LNCAP (cell line): ENCODE measurements around the gene ADRB2.

Experiments used
- TF ChIP-seq, protein P1 (sequence below): fragments of 450-650 bp; IDR thresholded peaks from 2 replicates; pipeline ENCODE4 v1.5.1; 2017; ENCODE audit warnings: mild to moderate bottlenecking

ADRB2 gene

DNA sequence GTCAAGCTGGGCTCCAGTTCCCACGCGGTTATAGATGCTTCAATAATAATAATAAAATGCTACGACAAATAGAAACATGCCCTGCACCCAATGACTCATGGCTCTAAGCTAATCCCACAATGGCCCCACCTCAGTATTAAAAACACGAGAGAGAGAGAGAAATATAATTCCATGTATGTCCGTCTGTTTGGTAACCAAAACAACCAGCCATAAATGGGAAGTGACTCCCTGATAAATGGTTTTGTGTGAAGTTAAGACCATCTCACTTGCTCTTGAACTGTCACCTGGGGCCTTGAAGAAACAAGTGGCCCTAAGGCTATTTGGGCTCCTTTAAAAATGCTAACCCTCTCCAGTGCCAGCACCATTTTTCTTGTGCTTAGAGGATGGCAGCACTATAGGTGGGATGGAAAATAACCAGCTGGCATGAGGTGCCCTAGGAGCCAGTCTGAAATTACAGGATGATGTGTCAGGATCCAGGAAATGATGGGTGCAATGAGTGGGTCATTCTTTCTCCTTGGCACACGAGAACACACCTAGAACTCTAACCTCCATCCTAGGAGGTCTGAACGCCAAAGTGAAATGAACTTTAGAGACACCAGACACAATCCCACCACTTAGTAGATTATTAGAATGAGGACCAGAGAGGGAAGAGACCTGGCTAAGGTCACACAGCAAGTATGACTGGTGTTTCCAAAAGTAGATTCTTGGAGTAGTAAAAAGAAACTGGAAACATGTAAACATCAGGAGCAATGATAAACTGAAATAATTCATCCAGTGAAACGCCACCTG is 35.7 kb upstream of the ADRB2 start:
- TF ChIP-seq, protein P1, sequence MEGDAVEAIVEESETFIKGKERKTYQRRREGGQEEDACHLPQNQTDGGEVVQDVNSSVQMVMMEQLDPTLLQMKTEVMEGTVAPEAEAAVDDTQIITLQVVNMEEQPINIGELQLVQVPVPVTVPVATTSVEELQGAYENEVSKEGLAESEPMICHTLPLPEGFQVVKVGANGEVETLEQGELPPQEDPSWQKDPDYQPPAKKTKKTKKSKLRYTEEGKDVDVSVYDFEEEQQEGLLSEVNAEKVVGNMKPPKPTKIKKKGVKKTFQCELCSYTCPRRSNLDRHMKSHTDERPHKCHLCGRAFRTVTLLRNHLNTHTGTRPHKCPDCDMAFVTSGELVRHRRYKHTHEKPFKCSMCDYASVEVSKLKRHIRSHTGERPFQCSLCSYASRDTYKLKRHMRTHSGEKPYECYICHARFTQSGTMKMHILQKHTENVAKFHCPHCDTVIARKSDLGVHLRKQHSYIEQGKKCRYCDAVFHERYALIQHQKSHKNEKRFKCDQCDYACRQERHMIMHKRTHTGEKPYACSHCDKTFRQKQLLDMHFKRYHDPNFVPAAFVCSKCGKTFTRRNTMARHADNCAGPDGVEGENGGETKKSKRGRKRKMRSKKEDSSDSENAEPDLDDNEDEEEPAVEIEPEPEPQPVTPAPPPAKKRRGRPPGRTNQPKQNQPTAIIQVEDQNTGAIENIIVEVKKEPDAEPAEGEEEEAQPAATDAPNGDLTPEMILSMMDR = no peak

DNA sequence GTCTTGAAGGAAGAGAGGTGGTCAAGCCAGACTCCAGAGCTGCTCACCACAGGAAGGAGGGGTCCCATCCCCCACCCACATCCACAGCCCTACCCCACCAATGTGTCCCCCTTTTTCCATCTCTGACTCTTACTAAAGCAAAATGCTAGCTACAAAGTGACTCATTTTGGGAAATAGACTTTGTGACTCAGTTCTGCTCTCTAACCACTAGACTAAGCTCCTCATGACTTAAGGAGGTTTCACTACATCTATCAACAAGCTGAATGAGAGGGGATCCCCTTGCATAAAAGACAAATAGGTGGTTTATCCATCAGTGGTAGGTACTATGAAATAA is 35.1 kb upstream of the ADRB2 start:
- TF ChIP-seq, protein P1 = no peak

DNA sequence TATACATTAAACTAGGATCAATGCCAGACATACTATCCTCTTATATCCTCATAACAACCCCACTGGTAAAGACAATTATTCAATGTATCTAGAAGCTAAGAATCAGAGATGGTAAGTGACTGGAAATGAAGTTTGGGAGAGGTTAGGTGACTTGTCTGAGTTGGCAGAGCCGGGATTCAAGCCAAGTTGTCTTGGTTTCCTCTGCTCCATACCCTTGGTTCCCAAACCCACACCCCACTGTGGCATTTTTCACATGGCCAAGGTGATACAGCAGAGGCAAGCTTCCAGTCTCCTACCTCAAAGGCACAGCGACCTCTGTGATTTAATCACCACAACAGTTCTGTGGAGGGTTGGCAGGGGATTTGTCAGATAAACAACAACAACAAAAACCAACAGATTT is 34.7 kb upstream of the ADRB2 start:
- TF ChIP-seq, protein P1 = no peak

DNA sequence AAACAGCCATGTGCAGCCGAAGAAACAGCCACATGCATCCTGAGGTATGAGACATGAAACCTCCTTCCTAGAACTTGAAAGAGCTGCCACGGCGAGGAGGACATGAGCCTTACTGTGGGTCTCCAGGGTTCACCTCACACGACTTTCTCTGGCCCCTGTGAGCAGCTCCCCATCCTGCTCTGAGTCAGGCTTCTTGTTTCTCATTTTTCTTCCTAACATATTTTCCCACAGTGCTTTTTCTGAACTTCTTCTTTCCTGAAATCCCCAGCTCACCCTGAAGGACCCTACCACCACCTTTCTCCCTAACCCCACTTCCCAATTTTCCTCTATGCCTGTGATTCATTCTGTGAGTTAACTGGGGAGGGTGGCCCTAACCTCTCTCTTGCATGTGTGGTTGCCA is 33.7 kb upstream of the ADRB2 start:
- TF ChIP-seq, protein P1 = no peak

DNA sequence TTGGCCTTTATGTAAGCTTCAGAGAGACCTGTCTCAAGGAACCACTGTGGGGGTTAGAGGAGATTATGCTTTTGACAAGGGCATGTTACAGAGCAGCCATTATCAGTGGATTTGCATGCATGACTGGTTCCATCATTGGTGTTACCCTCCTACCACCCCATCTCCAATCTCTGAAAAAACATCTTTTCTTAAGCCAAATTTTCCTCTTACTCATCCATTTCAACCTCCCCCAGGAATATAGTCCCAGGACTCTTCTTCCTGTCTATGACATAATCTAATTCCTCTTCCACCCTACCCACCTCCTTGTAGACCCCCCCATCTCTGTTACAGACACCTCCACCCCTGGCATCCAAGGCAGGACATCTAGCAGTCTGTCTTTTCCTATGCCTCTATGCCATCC is 33.1 kb upstream of the ADRB2 start:
- TF ChIP-seq, protein P1 = no peak

DNA sequence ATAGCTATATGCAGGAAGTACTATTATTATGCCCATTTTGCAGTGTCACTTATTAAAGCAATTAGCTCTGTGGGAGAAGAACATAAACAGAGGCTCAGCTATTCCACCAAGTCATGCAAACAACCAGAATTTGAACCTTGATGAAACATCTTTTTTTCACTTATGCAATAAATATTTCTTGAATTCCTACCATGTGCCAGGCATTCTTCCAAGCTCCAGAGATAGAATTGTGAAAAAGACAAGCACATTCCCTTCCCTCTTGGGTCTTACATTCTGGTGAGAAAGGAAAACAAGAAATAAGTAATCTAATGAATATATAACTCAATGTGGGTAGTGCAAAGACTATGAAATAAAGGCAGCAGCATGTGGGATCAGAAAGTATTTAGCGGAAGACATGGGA is 32.1 kb upstream of the ADRB2 start:
- TF ChIP-seq, protein P1 = no peak

DNA sequence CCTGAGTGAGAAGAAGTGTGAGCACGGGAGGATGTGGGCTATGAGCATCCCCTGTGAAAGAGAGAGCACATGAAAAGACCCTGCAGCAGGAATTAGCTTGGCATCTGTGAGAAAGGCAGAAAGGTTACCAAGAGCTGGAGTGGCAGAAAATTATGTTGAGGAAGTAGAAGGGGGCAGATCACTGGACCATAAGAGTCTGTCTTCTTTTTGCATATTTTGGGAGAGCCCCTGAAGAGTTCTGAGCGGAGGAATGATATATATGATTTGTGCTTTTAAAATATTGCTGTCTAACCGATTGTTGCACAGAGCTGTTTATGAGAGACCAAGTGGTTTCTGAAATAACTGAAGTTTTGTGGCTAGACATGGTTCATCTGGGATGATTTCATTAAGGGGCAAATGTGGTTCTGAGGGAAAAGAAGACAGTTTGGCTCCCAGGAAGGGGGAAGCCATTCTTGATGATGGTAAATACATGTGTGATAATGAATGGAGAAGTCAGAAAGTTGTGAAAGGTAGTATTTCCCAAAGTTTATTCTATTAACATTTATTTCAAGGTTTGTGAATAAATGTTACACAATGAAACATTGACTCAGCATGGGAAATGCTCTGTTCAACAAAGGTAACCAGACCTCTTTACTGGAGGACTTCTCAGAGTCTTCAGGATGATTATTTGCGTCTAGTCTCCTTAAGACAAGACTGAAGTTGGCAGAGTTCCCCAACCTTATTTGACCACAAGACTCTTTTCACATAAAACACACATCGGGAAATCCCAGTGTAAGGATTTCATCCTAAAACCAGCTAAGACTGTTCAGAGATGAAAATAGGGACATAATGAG is 31.5 kb upstream of the ADRB2 start:
- TF ChIP-seq, protein P1 = no peak
